Panc1 (cell line): ENCODE results near the gene BRD4.

Experiments used
- CTCF ChIP-seq: fragments of 450-650 bp; IDR thresholded peaks from 2 replicates; pipeline ENCODE4 v1.5.1; 2017; ENCODE audit warnings: mild to moderate bottlenecking
- POLR2AphosphoS5 ChIP-seq: IDR thresholded peaks from 2 replicates; pipeline ENCODE4 v1.6.1; 2012; ENCODE audit warnings: mild to moderate bottlenecking, low read depth, low read length, moderate library complexity
- REST ChIP-seq, 2 experiments: IDR thresholded peaks; 2 replicates each; pipeline ENCODE4 v1.6.1; 2011 to 2012; ENCODE audit warnings: low read depth in 2 of 2, control low read depth in 1 of 2, low read length in 1 of 2, mild to moderate bottlenecking in 1 of 2, moderate library complexity in 1 of 2; ENCODE audit not compliant: insufficient read depth in 1 of 2

DNA sequence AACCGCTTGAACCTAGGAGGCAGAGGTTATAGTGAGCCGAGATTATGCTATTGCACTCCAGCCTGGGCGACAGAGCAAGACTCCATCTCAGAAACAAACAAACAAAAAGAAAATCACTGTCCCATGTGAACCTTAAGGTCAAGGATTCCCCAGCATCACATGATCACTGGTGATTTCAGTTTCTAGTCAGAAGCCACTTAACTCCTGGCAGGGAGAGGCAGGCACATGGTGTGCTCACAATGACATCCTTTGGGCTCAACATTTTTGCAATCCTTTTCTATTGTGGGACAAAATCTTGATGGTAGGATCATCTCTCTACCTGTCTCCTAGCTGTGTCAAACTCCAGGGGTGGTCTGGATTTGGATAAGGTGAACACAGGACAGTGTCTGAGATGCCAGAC lies 35.1 kb upstream of the BRD4 start:
- no peak for TF ChIP-seq CTCF
- TF ChIP-seq POLR2AphosphoS5 = no peak
- no peak for TF ChIP-seq REST (IDR thresholded peaks at IDR 0.05; ENCODE audit: insufficient read depth in 1 of 2, low read depth in 2 of 2, low read length in 1 of 2)
